ENCODE data around the gene GNB5. TPM values are rescaled to one million over a fixed set of nuclear protein-coding genes. Genes with fewer than 3 reads are reported as not detected.

GNB5 gene
- total RNA-seq, 2 donors from 2014 or later: 19.1 to 20.7 TPM

- H3K36me3 ChIP-seq (ENCODE audit: control insufficient read depth, insufficient read depth, low read length): peaks cover 4% of the 10 kb centered on the region
- Mint-ChIP-seq H3K36me3 (ENCODE audit: low read depth) (peaks cover 36% of the 10 kb centered on the region), H3K4me3 (no peak overlapping the region), H3K27ac (no peak overlapping the region), H3K4me1 (no peaks in the 10 kb centered on the region), H3K9me3 (no peaks in the 10 kb centered on the region), H3K27me3 (ENCODE audit: insufficient read depth) (no peaks in the 10 kb centered on the region)
- DNase-seq: no peak
- H3K27me3 ChIP-seq (ENCODE audit: control insufficient read depth, insufficient read depth, low read length, poor library complexity, severe bottlenecking): no peaks in the 10 kb centered on the region
- no peak for TF ChIP-seq CTCF (conservative IDR thresholded peaks at IDR 0.05)
- H3K4me3 ChIP-seq (ENCODE audit: low read length): no peak overlapping the region
- H3K9ac ChIP-seq (ENCODE audit: extremely low read depth, low read length, poor library complexity, severe bottlenecking): no peak overlapping the region
- H3K9me3 ChIP-seq (ENCODE audit: control insufficient read depth, low read length): no peaks in the 10 kb centered on the region
- 76 to 98% methylated on average over 2 to 4 of the region's 4 CpGs for WGBS, 2 experiments (ENCODE audit: insufficient coverage in 1 of 2, insufficient read length in 1 of 2)
- no peak overlapping the region for H3K27ac ChIP-seq (ENCODE audit: low read depth, low read length)
- H3K4me1 ChIP-seq (ENCODE audit: control insufficient read depth, insufficient read depth, low read length): no peaks in the 10 kb centered on the region
Observed at GRCh38 chr15:52224211-52224610, 33.0 kb upstream of the GNB5 start.

- H3K36me3 Mint-ChIP-seq (ENCODE audit: low read depth): peaks cover 48% of the 10 kb centered on the region
- no peaks in the 10 kb centered on the region for H3K27me3 Mint-ChIP-seq (ENCODE audit: insufficient read depth)
- no peaks in the 10 kb centered on the region for H3K9me3 Mint-ChIP-seq
- H3K9me3 ChIP-seq (ENCODE audit: control insufficient read depth, low read length): no peaks in the 10 kb centered on the region
- H3K9ac ChIP-seq (ENCODE audit: extremely low read depth, low read length, poor library complexity, severe bottlenecking): no peak overlapping the region
- H3K27ac Mint-ChIP-seq: no peak overlapping the region
- 93 to 100% methylated on average over 2 to 5 of the region's 5 CpGs for WGBS, 2 experiments (ENCODE audit: insufficient coverage in 1 of 2, insufficient read length in 1 of 2)
- no peak for TF ChIP-seq CTCF (conservative IDR thresholded peaks at IDR 0.05)
- no peaks in the 10 kb centered on the region for H3K4me1 ChIP-seq (ENCODE audit: control insufficient read depth, insufficient read depth, low read length)
- no peak overlapping the region for H3K4me3 Mint-ChIP-seq
- H3K36me3 ChIP-seq (ENCODE audit: control insufficient read depth, insufficient read depth, low read length): peaks cover 4% of the 10 kb centered on the region
- no peak overlapping the region for H3K27ac ChIP-seq (ENCODE audit: low read depth, low read length)
- H3K4me3 ChIP-seq (ENCODE audit: low read length): no peak overlapping the region
- H3K4me1 Mint-ChIP-seq: no peaks in the 10 kb centered on the region
- no peak for DNase-seq
- H3K27me3 ChIP-seq (ENCODE audit: control insufficient read depth, insufficient read depth, low read length, poor library complexity, severe bottlenecking): no peaks in the 10 kb centered on the region
Observed at GRCh38 chr15:52221730-52222129, 30.5 kb upstream of the GNB5 start.

GRCh38 chr15:52220937-52221660 is 29.9 kb upstream of the GNB5 start:
- Mint-ChIP-seq H3K27me3 (ENCODE audit: insufficient read depth) (no peaks in the 10 kb centered on the region), H3K27ac (no peak overlapping the region), H3K36me3 (ENCODE audit: low read depth) (peaks cover 50% of the 10 kb centered on the region), H3K9me3 (no peaks in the 10 kb centered on the region), H3K4me3 (no peak overlapping the region), H3K4me1 (no peaks in the 10 kb centered on the region)
- H3K27ac ChIP-seq (ENCODE audit: low read depth, low read length): no peak overlapping the region
- DNase-seq: no peak
- no peaks in the 10 kb centered on the region for H3K9me3 ChIP-seq (ENCODE audit: control insufficient read depth, low read length)
- H3K4me3 ChIP-seq (ENCODE audit: low read length): no peak overlapping the region
- H3K4me1 ChIP-seq (ENCODE audit: control insufficient read depth, insufficient read depth, low read length): no peaks in the 10 kb centered on the region
- TF ChIP-seq CTCF (conservative IDR thresholded peaks at IDR 0.05): no peak
- no peaks in the 10 kb centered on the region for H3K27me3 ChIP-seq (ENCODE audit: control insufficient read depth, insufficient read depth, low read length, poor library complexity, severe bottlenecking)
- H3K36me3 ChIP-seq (ENCODE audit: control insufficient read depth, insufficient read depth, low read length): peaks cover 4% of the 10 kb centered on the region
- WGBS, 2 experiments (ENCODE audit: insufficient coverage in 1 of 2, insufficient read length in 1 of 2): 91 to 92% methylated on average over 6 to 7 of the region's 7 CpGs
- H3K9ac ChIP-seq (ENCODE audit: extremely low read depth, low read length, poor library complexity, severe bottlenecking): no peak overlapping the region
